Eye (tissue), 1 donor: ENCODE measurements around the gene CELF4.
"Not testable (repeated sequence)": the region's sequence is repeated elsewhere in the genome, so short reads cannot be mapped to it uniquely, and the experiment has no call there.

Experiments
- DNase-seq: peaks from one replicate; pipeline ENCODE4 v3.0.0-alpha.2; 2015

Gene CELF4

DNA sequence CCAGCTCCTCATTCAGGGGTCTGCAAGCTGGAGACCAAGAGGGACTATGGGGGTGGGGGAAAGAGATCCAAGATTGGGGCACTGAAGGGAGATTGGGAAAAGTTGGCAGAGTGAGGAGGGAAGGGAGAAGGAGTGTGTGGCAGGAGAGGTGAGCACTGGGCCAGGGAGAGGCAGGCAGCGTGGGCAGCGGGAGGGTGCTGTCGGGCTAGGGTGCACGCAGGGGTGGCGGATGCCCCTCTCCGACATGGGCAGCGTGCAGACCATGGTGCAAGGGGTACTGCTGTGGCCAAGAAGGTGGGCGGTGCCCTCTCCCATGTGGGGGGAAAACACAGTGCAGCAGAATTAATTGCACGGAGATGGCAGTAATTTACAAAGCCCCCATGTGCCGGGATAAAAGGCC is 74.1 kb downstream of the CELF4 start:
- no peak for DNase-seq

- no peak for DNase-seq
Measured at GRCh38 chr18:37489998-37490397, 75.6 kb downstream of the CELF4 start.

- DNase-seq: no peak
Measured at GRCh38 chr18:37489011-37489410, 76.6 kb downstream of the CELF4 start.

DNA sequence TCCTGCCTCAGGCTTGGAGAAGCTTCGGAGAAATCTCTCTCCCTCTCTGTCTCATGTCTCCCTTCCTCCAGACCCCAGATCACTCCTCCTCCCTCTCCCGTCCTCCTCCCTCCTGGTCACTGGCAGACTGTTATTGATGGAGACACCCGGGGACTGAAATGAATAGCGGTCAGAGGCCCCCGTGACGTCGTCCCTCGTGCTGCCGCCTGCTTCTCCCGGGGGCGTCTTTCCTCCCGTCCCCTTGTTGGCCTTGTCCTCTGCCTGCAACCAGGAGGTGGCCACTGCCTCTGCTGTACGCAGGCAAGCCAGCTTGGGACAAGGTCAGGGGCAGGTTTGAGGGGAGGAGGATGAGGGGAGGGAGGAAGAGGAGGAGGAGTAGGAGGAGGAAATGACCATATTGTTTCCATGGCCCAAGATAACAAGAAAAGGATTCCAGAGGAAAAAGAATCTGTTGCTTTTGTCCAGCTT is 78.2 kb downstream of the CELF4 start:
- DNase-seq: peak; percentile 75

DNA sequence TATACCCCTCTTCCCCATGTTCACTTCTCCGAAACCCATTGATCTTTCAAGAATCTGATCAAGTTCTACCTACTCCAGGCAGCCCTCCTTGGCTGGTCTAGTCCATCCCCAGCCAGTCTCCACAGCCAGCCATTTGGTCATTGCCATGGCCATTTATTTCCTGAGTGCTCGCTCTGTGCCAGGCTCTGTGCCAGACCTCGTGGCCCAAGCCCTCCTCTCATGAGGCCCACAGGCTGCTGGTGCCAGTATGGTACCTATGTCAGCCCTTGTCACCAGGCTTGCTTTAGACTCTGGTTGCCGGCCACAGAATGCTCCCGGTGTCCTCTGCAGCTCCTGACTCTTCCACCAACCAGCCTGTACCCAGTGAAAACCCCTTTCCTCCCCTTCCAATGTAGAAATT is 78.8 kb downstream of the CELF4 start:
- no peak for DNase-seq

DNA sequence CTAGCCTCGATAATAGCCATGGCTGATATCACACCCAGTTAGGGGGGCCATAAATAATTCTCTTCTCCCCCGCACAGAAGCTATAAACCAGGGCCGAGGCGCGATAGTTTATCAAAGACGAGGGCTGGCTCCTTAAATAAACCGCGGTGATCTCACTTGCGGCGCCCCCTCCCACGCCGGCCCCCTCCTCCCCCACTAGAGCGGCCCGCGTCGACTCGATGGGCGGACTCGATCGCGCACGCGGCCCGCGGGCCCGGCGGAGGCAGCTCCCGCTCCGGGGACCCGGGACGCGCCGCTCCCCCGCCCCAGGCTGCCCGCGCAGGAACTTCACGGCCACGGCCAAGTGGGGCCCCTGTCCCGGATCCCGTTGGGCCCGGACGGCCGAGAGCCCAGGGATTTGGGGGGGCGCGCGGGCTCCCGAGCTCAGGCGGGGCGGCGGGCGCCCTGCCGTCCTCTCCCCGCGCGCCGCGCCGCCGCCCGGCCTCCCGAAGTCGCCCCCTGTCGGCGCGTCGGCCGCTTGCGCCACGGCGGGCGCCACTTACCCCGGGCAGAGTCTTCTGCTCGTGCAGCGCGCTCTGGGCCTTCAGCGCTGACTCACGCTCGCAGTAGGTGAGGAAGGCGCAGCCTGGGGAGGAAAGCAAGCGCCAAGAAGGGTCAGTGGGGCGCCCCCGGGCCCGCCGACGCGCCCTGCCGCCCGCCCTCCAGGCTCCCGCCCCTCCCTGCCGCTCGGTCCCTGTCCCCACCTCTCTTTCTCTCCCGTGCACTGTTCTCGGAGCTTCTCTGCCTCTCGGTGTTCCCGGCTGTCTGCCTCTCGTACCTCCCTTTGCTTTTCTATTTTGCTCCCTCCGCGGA is 80.4 kb downstream of the CELF4 start:
- peak; percentile 71 for DNase-seq

GRCh38 chr18:37483984-37484819 is 81.4 kb downstream of the CELF4 start:
- peak; percentile 52 for DNase-seq

- peak; percentile 92 for DNase-seq
Measured at GRCh38 chr18:37483221-37483971, 82.2 kb downstream of the CELF4 start.

- DNase-seq: peak; percentile 36
Measured at GRCh38 chr18:37482433-37482832, 83.2 kb downstream of the CELF4 start.

GRCh38 chr18:37482002-37482401 is 83.6 kb downstream of the CELF4 start:
- no peak for DNase-seq

GRCh38 chr18:37481491-37481890 is 84.1 kb downstream of the CELF4 start:
- DNase-seq: no peak

DNA sequence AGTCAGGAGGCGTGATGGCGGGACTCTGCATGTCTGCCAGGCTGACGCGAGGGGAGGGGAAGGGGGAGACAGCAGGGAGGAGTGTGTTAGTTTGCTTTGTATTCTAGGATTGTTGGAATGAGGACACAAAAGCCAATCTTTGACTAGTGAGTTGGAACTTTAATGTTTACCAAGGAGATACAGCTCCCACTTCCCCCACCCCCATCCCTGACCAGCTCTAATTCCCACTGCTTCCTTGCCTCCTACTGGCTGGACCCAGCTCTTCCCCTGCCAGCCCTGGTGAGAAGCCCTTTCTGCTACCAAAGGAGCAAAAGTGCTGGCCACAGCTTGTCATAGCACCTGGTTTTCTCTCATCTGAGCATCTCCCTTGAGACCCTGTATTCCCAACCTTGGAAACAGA is 84.5 kb downstream of the CELF4 start:
- DNase-seq: peak; percentile 37

GRCh38 chr18:37476611-37477295 is 88.8 kb downstream of the CELF4 start:
- no peak for DNase-seq

GRCh38 chr18:37476182-37476581 is 89.4 kb downstream of the CELF4 start:
- DNase-seq: peak; percentile 67

- no peak for DNase-seq
Measured at GRCh38 chr18:37473195-37473840, 92.3 kb downstream of the CELF4 start.

DNA sequence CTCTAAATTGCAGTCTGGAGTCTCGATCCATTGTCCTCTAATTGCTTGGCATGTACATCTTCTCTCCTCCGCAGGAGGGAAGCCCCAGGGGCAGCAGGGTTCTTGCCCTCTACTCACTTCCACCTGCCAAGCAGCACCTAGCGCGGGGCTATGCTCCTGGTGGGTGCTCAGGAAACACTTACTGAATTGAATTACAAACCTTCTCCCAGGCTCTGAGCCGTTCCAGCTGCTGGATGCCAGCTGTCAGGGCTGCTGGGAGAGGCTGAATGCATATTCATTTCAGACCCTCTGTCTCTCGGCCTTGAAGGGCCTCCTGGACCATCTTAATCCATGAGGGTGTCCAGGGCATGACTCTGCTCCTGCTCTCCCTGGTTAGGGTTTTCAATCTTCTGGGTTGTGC is 94.0 kb downstream of the CELF4 start:
- peak; percentile 50 for DNase-seq

DNA sequence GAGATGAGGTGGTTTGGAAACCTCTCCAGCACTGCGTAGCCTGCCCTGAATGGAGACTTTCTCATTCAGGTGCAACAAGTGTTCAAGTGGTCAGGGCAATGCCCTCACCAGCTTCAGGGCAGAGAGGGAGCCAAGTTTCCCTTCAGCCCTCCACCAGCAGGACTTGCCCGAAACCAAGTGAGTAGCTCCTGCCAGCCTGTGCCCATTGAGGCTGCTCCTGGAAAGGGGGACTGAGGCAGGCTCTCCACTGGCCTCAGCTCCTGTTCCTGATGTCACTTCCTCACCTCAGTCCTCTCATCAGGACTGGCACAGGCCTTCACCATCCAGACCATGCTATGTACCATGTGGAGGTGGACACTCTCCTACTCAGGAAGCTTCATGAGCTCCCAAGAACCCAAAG is 94.6 kb downstream of the CELF4 start:
- no peak for DNase-seq

- no peak for DNase-seq
Measured at GRCh38 chr18:37467002-37467662, 98.5 kb downstream of the CELF4 start.

- peak; percentile 76 for DNase-seq
Measured at GRCh38 chr18:37465958-37466357, 99.6 kb downstream of the CELF4 start.

- DNase-seq: no peak
Measured at GRCh38 chr18:37464257-37464656, 101.3 kb downstream of the CELF4 start.

- not testable (repeated sequence) for DNase-seq
Measured at GRCh38 chr18:37461329-37461728, 104.3 kb downstream of the CELF4 start.
